Parathyroid adenoma (tissue), 2 donors: ENCODE data around the gene DSCAML1.
"Not testable (repeated sequence)": the region's sequence is repeated elsewhere in the genome, so short reads cannot be mapped to it uniquely, and the experiment has no call there.

Experiments used
- H2AFZ ChIP-seq: fragments of 300-600 bp; sonication (generic); one replicate; pipeline ENCODE4 v1.7.0; 2017; ENCODE audit warnings: antibody characterized with exemption, mild to moderate bottlenecking
- H3K27ac ChIP-seq: fragments of 300-600 bp; sonication (generic); one replicate; pipeline ENCODE4 v1.7.0; 2017
- H3K27me3 ChIP-seq: fragments of 300-600 bp; sonication (generic); one replicate; pipeline ENCODE4 v1.7.0; 2017; ENCODE audit warnings: low read length; ENCODE audit not compliant: control insufficient read depth, insufficient read depth
- H3K36me3 ChIP-seq: fragments of 300-600 bp; sonication (generic); one replicate; pipeline ENCODE4 v1.7.0; 2017; ENCODE audit warnings: low read length; ENCODE audit not compliant: control insufficient read depth, insufficient read depth
- H3K4me1 ChIP-seq: fragments of 300-600 bp; sonication (generic); one replicate; pipeline ENCODE4 v1.7.0; 2017; ENCODE audit warnings: control low read depth
- H3K4me2 ChIP-seq: fragments of 300-600 bp; sonication (generic); one replicate; pipeline ENCODE4 v1.7.0; 2017; ENCODE audit warnings: low read length
- H3K4me3 ChIP-seq: fragments of 300-600 bp; sonication (generic); one replicate; pipeline ENCODE4 v1.7.0; 2017; ENCODE audit warnings: low read depth, low read length
- H3K79me2 ChIP-seq: fragments of 300-600 bp; sonication (generic); one replicate; pipeline ENCODE4 v1.7.0; 2017; ENCODE audit warnings: control low read depth
- H3K9ac ChIP-seq: fragments of 300-600 bp; sonication (generic); one replicate; pipeline ENCODE4 v1.7.0; 2017; ENCODE audit warnings: mild to moderate bottlenecking
- H3K9me3 ChIP-seq: fragments of 300-600 bp; sonication (generic); one replicate; pipeline ENCODE4 v1.7.0; 2017; ENCODE audit warnings: low read length; ENCODE audit not compliant: control insufficient read depth
- CTCF ChIP-seq: fragments of 300-600 bp; sonication (generic); IDR thresholded peaks from one replicate; pipeline ENCODE4 v1.7.0; 2017; ENCODE audit warnings: antibody characterized with exemption, mild to moderate bottlenecking
- donor health status: primary hyperparathyroidism.

The DSCAML1 gene

GRCh38 chr11:117816151-117816741, 19.2 kb upstream of the DSCAML1 start:
- Histone ChIP-seq H3K27ac (no peak overlapping the region), H3K4me3 (no peak overlapping the region), H3K9me3 (no peaks in the 10 kb centered on the region), H3K36me3 (no peaks in the 10 kb centered on the region), H3K9ac (no peak overlapping the region), H3K27me3 (no peaks in the 10 kb centered on the region), H3K4me1 (no peaks in the 10 kb centered on the region), H3K4me2 (no peak overlapping the region), H2AFZ (no peak overlapping the region), H3K79me2 (no peaks in the 10 kb centered on the region)
- no peak for TF ChIP-seq CTCF

GRCh38 chr11:117815262-117815803, 18.3 kb upstream of the DSCAML1 start:
- H3K4me1 ChIP-seq = no peaks in the 10 kb centered on the region
- H3K9me3 ChIP-seq = no peaks in the 10 kb centered on the region
- no peak overlapping the region for H2AFZ ChIP-seq
- no peaks in the 10 kb centered on the region for H3K36me3 ChIP-seq
- no peaks in the 10 kb centered on the region for H3K79me2 ChIP-seq
- no peak for TF ChIP-seq CTCF
- H3K4me2 ChIP-seq = no peak overlapping the region
- H3K9ac ChIP-seq = no peak overlapping the region
- no peak overlapping the region for H3K4me3 ChIP-seq
- H3K27me3 ChIP-seq = no peaks in the 10 kb centered on the region
- H3K27ac ChIP-seq = no peak overlapping the region

GRCh38 chr11:117814766-117815261, 17.8 kb upstream of the DSCAML1 start:
- no peak for TF ChIP-seq CTCF
- Histone ChIP-seq H3K4me1 (no peaks in the 10 kb centered on the region), H3K79me2 (no peaks in the 10 kb centered on the region), H2AFZ (no peak overlapping the region), H3K9me3 (no peaks in the 10 kb centered on the region), H3K4me3 (no peak overlapping the region), H3K9ac (no peak overlapping the region), H3K27me3 (no peaks in the 10 kb centered on the region), H3K27ac (no peak overlapping the region), H3K36me3 (no peaks in the 10 kb centered on the region), H3K4me2 (no peak overlapping the region)

GRCh38 chr11:117814204-117814765, 17.3 kb upstream of the DSCAML1 start:
- Histone ChIP-seq H3K9me3 (no peaks in the 10 kb centered on the region), H3K27me3 (no peaks in the 10 kb centered on the region), H3K36me3 (no peaks in the 10 kb centered on the region), H3K9ac (no peak overlapping the region), H3K4me2 (no peak overlapping the region), H2AFZ (no peak overlapping the region), H3K4me3 (no peak overlapping the region), H3K79me2 (no peaks in the 10 kb centered on the region), H3K4me1 (no peaks in the 10 kb centered on the region), H3K27ac (no peak overlapping the region)
- TF ChIP-seq CTCF = no peak

GRCh38 chr11:117810056-117810451, 13.0 kb upstream of the DSCAML1 start:
- H3K4me3 ChIP-seq, H3K9ac ChIP-seq, H3K4me2 ChIP-seq, H3K27ac ChIP-seq, H3K4me1 ChIP-seq, H3K9me3 ChIP-seq, H3K79me2 ChIP-seq, H3K36me3 ChIP-seq, H3K27me3 ChIP-seq, H2AFZ ChIP-seq: not testable (repeated sequence)
